ENCODE results near the gene DCAF10.
"Not testable (repeated sequence)": the region's sequence is repeated elsewhere in the genome, so short reads cannot be mapped to it uniquely, and the experiment has no call there.

DCAF10 gene

GRCh38 chr9:37812773-37813379 lies 12.3 kb downstream of the DCAF10 start:
- TF ChIP-seq, protein P1, sequence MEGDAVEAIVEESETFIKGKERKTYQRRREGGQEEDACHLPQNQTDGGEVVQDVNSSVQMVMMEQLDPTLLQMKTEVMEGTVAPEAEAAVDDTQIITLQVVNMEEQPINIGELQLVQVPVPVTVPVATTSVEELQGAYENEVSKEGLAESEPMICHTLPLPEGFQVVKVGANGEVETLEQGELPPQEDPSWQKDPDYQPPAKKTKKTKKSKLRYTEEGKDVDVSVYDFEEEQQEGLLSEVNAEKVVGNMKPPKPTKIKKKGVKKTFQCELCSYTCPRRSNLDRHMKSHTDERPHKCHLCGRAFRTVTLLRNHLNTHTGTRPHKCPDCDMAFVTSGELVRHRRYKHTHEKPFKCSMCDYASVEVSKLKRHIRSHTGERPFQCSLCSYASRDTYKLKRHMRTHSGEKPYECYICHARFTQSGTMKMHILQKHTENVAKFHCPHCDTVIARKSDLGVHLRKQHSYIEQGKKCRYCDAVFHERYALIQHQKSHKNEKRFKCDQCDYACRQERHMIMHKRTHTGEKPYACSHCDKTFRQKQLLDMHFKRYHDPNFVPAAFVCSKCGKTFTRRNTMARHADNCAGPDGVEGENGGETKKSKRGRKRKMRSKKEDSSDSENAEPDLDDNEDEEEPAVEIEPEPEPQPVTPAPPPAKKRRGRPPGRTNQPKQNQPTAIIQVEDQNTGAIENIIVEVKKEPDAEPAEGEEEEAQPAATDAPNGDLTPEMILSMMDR (IDR thresholded peaks at IDR 0.05; ENCODE audit: borderline replicate concordance, insufficient read depth, low read depth, low read length), result no peak
- no peak overlapping the region for H3K4me3 ChIP-seq (ENCODE audit: low read depth, low read length)

DNA sequence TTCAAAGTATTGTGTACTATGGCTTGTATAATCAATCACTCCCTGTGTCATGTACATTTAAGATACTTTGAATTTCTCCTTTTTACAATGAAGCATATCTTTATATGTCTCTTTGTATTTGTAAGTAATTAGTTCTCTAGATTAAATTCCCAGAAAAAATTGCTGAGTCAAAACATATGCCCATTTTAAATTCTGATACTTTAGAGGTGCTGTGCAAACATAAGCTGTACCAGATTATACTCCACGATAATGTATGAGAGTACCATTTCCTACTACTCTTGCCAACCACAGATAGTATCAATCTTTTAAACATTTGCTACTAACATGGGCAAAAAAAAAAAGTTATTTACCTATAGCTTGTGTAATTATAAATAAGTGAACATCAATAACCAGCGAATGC lies 18.3 kb downstream of the DCAF10 start:
- H3K4me3 ChIP-seq (ENCODE audit: low read depth, low read length), result no peak overlapping the region
- TF ChIP-seq, protein P1 (IDR thresholded peaks at IDR 0.05; ENCODE audit: borderline replicate concordance, insufficient read depth, low read depth, low read length), result no peak

DNA sequence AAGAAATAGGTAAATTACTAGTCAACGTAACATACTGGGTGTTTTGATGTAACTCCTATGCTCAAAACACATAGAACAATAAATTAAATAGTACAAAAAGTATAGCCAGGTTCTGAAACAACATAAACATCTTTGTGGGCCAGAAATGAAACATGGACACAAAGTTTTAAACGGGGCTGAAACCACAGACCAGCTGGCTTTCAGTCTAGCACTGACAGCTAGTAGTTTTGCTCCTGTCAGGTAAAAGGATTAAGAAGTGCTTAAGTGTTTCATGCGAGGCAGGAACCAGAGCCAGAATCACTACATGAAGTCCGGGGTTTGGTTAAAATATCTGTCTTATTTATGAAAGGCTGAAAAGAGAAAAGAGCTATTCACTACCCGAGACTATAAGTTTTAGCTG lies 19.5 kb downstream of the DCAF10 start:
- no peak overlapping the region for H3K4me3 ChIP-seq (ENCODE audit: low read depth, low read length)
- TF ChIP-seq, protein P1 (IDR thresholded peaks at IDR 0.05; ENCODE audit: borderline replicate concordance, insufficient read depth, low read depth, low read length), result no peak

DNA sequence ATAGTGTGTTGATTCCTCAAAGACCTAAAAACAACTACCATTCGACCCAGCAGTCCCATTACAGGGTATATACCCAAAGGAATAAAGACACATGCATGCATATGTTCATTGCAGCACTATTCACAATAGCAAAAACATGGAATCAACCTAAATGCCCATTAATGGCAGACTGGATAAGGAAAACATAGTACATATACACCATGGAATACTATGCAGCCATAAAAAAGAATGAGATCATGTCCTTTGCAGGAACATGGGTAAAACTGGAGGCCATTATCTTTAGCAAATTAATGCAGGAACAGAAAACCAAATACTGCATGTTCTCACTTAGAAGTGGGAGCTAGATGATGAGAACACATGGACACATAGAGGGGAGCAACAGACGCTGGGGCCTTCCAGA lies 24.6 kb downstream of the DCAF10 start:
- not testable (repeated sequence) for H3K4me3 ChIP-seq (ENCODE audit: low read depth, low read length)

DNA sequence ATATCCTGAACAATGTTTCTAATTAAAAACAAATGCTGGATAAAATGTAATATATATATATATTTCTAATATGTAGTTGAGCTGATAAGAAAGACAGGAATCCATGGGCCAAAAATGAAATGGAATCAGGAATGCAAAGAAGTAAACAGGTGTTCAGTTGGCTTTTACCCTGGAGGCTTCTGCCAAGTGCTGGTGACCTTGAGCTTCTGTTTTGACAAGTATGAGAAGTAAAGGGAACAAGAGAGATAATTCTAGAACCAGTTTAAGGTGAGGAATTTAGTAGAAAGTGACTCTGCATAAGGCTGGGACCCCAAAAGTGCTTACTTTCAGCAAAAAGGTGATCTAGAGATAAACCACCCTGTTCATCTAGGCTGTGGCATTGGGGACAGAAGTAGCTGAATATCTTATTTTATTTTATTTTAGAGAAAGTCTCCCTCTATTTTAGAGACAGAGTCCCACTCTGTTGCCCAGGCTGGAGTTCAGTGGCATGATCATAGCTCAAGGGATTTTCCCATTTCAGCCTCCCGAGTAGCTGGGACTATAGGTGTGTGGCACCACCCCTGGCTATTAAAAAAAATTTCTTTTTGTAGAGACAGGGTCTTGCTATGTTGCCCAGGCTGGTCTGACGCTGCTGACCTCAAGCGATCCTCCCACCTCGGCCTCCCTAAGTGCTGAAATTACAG lies 27.0 kb downstream of the DCAF10 start:
- no peak overlapping the region for H3K4me3 ChIP-seq (ENCODE audit: low read depth, low read length)
- TF ChIP-seq, protein P1 (IDR thresholded peaks at IDR 0.05; ENCODE audit: borderline replicate concordance, insufficient read depth, low read depth, low read length), result no peak

DNA sequence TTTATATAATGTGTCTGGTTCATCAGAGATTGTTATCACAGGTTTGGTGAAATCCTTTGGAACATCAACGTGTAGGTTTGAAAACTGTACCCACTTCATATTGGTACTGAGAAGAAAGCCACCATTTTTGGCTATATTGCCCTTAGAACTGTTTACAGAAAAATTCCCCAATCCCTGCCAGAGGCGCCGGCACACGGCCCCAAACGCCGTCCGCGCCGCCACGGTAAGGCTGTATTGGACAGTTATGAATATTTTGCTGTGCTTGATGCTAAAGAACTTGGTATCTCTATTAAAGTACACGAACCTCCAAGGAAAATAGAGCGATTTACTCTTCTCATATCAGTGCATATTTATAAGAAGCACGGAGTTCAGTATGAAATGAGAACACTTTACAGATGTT lies 35.2 kb downstream of the DCAF10 start:
- no peak overlapping the region for H3K4me3 ChIP-seq (ENCODE audit: low read depth, low read length)
- TF ChIP-seq, protein P1 (IDR thresholded peaks at IDR 0.05; ENCODE audit: borderline replicate concordance, insufficient read depth, low read depth, low read length), result no peak

GRCh38 chr9:37836386-37836785 lies 35.8 kb downstream of the DCAF10 start:
- TF ChIP-seq, protein P1 (IDR thresholded peaks at IDR 0.05; ENCODE audit: borderline replicate concordance, insufficient read depth, low read depth, low read length), result no peak
- H3K4me3 ChIP-seq (ENCODE audit: low read depth, low read length), result no peak overlapping the region
